ENCODE measurements around the gene LRP2. TPM values are rescaled to one million over a fixed set of nuclear protein-coding genes. Genes with fewer than 3 reads are reported as not detected.

The LRP2 gene
- total and polyA plus RNA-seq, 2 experiments from 2014 or later, result 0.68 to 2.7 TPM

GRCh38 chr2:169290433-169290832 is 71.9 kb downstream of the LRP2 start:
- Histone ChIP-seq H3K9me2 (ENCODE audit: insufficient read depth) (peaks cover 3% of the 10 kb centered on the region; the same call in 1 of the 2 replicates), H3K27ac (ENCODE audit: low read depth) (no peak overlapping the region), H3K4me1 (ENCODE audit: insufficient read depth) (peaks cover 33% of the 10 kb centered on the region), H3K4me3 (no peak overlapping the region), H3K36me3 (ENCODE audit: insufficient read depth) (no peaks in the 10 kb centered on the region), H4K20me1 (replicated peaks; ENCODE audit: insufficient read depth) (no peaks in the 10 kb centered on the region), H3K79me2 (replicated peaks; ENCODE audit: insufficient read depth) (no peaks in the 10 kb centered on the region), H3K27me3 (ENCODE audit: insufficient read depth) (no peaks in the 10 kb centered on the region), H2AFZ (peak overlapping the region; percentile 61), H3K4me2 (no peak overlapping the region), H3F3A (replicated peaks; ENCODE audit: low read depth) (no peaks in the 10 kb centered on the region)
- Mint-ChIP-seq H3K27me3 (ENCODE audit: insufficient read depth, low read depth, poor library complexity) (peaks cover 5% of the 10 kb centered on the region), H3K4me3 (no peak overlapping the region), H3K9me3 (no peaks in the 10 kb centered on the region; the same call in 2 of the 3 replicates), H3K27ac (no peak overlapping the region), H3K36me3 (ENCODE audit: low read depth) (no peaks in the 10 kb centered on the region), H3K4me1 (peaks cover 26% of the 10 kb centered on the region)
- no peak for DNase-seq (ENCODE audit: low spot score)
- ATAC-seq, result no peak
- TF ChIP-seq JUNB (IDR thresholded peaks at IDR 0.05; ENCODE audit: unreplicated experiment), result no peak
- no peak for TF ChIP-seq EZH2phosphoT487 (IDR thresholded peaks at IDR 0.05; ENCODE audit: unreplicated experiment)
- TF ChIP-seq CTCF (conservative IDR thresholded peaks at IDR 0.05; ENCODE audit: low read depth in 2 of 2), result no peak
- no peak for TF ChIP-seq NANOG (IDR thresholded peaks at IDR 0.05; ENCODE audit: borderline replicate concordance)
- no peak for TF ChIP-seq ZNF114 (CRISPR knock-in tag; IDR thresholded peaks at IDR 0.05)
- no peak for TF ChIP-seq STAT1 (IDR thresholded peaks at IDR 0.05; ENCODE audit: unreplicated experiment)
- no peak for TF ChIP-seq ZNF331 (CRISPR knock-in tag; IDR thresholded peaks at IDR 0.05; ENCODE audit: low read depth)
- no peak for TF ChIP-seq CREB1 (CRISPR knock-in tag; IDR thresholded peaks at IDR 0.05; ENCODE audit: low read depth)
- no peak for TF ChIP-seq ETS1 (IDR thresholded peaks at IDR 0.05)

GRCh38 chr2:169287666-169288065 is 74.7 kb downstream of the LRP2 start:
- no peaks in the 10 kb centered on the region; the same call in 2 of the 3 replicates for H3K9me3 Mint-ChIP-seq
- Histone ChIP-seq H3K4me1 (ENCODE audit: insufficient read depth) (peaks cover 33% of the 10 kb centered on the region), H4K20me1 (replicated peaks; ENCODE audit: insufficient read depth) (no peaks in the 10 kb centered on the region), H3K79me2 (replicated peaks; ENCODE audit: insufficient read depth) (no peaks in the 10 kb centered on the region), H3K27ac (ENCODE audit: low read depth) (no peak overlapping the region), H3K9me2 (ENCODE audit: insufficient read depth) (peaks cover 3% of the 10 kb centered on the region; the same call in 1 of the 2 replicates), H2AFZ (no peak overlapping the region), H3K4me3 (no peak overlapping the region), H3K4me2 (no peak overlapping the region), H3F3A (replicated peaks; ENCODE audit: low read depth) (no peaks in the 10 kb centered on the region), H3K27me3 (ENCODE audit: insufficient read depth) (no peaks in the 10 kb centered on the region), H3K36me3 (ENCODE audit: insufficient read depth) (no peaks in the 10 kb centered on the region)
- H3K27ac Mint-ChIP-seq, result no peak overlapping the region
- no peak for DNase-seq (ENCODE audit: low spot score)
- H3K36me3 Mint-ChIP-seq (ENCODE audit: low read depth), result no peaks in the 10 kb centered on the region
- ATAC-seq, result no peak
- no peak overlapping the region for H3K4me3 Mint-ChIP-seq
- H3K4me1 Mint-ChIP-seq, result peaks cover 27% of the 10 kb centered on the region
- H3K27me3 Mint-ChIP-seq (ENCODE audit: insufficient read depth, low read depth, poor library complexity), result peaks cover 2% of the 10 kb centered on the region
- TF ChIP-seq ZNF462 (CRISPR knock-in tag; IDR thresholded peaks at IDR 0.05) (no peak), NANOG (IDR thresholded peaks at IDR 0.05; ENCODE audit: borderline replicate concordance) (no peak), STAT1 (IDR thresholded peaks at IDR 0.05; ENCODE audit: unreplicated experiment) (no peak), CTCF (conservative IDR thresholded peaks at IDR 0.05; ENCODE audit: low read depth in 2 of 2) (no peak)

Measured in GM23338 (cell line).